Diencephalon (tissue), 1 donor: ENCODE measurements around the gene SEC11A. TPM values are rescaled to one million over a fixed set of nuclear protein-coding genes. Genes with fewer than 3 reads are reported as not detected.

Experiments
- total RNA-seq: library from RNA; depleted of rRNA; stranded (reverse); fragments of >200 nt; gene quantifications from one replicate; pipeline ENCODE4 v1.2.3, GENCODE V29; 2014

SEC11A gene
- 82.8 TPM for total RNA-seq

GRCh38 chr15:84716036-84716732 is at the start of gene SEC11A:
SEC11A (minus strand) TSS chr15:84716139; CDS start chr15:84716075, 64 bp downstream.

GRCh38 chr15:84748274-84749110 is 32.6 kb upstream of the SEC11A start, which contains the start of gene ZNF592:
ZNF592 (plus strand) TSS chr15:84748592; CDS start chr15:84782676, 34,084 bp downstream.

DNA sequence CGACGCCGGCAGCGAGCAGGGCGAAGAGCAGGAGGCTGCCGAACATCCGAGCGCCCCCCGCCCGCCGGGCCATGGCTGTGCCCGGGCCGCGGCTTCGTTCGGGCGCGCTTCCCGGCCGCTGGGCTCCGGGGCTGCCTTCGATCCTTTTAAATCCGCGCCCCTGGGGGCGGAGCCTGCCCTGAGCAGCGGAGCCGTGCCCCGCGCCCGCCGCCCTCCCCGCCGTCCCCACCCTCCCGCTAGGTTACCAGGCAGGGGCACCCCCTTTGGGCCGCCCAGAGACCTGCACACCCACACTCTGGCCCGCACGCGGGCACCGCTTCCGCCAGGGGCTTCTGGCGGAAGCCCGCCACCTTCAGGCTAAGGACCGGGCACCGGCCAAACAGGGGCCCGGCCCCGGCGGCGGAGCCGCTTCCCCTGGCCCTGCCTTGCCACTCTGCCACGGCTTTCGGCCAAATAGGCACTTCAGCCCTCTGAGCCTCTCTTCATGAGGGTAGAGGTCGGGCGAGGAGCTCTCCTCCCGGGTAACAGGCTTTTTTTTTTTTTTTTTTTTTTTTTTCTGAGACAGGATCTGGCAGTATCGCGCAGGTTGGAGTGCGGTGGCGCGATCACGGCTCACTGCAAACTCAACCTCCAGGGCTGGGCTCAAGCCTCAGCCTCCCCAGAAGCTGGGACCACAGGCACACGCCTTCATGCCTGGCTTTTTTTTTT is 57.7 kb downstream of the SEC11A start, which contains the start of gene NMB:
NMB (minus strand) TSS at position 120 of the 708 bp plus-strand sequence; CDS start at position 73, 47 bp downstream.

DNA sequence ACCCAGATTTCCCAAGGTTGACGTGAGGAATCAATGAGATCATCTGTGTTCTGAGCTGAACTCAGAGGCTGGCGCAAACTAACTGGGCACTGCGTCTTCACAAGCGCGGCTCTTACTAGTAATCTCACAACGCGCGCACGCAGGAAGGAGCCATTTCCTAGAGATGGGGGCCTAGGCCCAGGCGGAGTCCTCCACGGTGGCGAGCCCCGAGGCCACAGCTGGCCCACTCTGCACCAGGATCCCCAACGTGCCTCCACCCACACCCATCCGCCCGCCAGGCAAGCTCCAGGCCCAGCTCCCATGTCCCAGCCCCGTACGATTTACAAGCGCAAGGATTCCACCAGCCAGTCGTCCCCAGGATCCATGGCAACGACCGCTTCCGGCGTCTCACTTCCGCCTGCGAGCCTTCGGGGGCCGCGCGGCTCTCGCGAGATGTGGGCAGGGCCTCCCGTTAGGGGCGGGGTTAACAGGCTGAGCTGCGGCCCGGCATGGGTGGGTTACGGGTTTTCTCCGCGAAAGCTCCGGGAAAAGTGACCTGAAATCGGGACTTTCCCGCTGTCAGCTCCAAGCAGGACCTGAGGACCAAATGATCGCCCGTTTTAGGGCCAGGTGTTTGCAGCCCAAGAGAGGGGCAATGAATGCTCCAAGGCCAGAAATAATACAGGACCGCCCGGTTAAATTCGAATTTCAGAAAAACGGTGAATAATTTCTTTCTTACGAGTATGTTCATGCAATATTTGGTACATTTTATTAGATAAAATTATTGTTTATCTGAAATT is 61.8 kb downstream of the SEC11A start, which contains the start of gene WDR73:
WDR73 (minus strand) TSS at position 374 of the 779 bp plus-strand sequence; CDS start at position 365, 9 bp downstream.

Other genes with a start within 250 kb of the SEC11A start
- gene ZSCAN2, start 115.1 kb downstream of the SEC11A start, total RNA-seq = 16.6 TPM
- 33.0 TPM for gene WDR73, start 61.9 kb downstream of the SEC11A start, total RNA-seq
- gene NMB, start 57.9 kb downstream of the SEC11A start, total RNA-seq = 6.5 TPM
- 7.2 TPM for gene ZNF592, start 32.5 kb upstream of the SEC11A start, total RNA-seq
- gene ALPK3, start 101.2 kb upstream of the SEC11A start, total RNA-seq = 2.5 TPM
- 0.23 TPM for gene SLC28A1, start 168.5 kb upstream of the SEC11A start, total RNA-seq